Measurements from ENCODE around the gene ESYT1. TPM values are rescaled to one million over a fixed set of nuclear protein-coding genes. Genes with fewer than 3 reads are reported as not detected.

ESYT1 gene
- total RNA-seq, 1 experiment from 2014 or later = 75.7 TPM

DNA sequence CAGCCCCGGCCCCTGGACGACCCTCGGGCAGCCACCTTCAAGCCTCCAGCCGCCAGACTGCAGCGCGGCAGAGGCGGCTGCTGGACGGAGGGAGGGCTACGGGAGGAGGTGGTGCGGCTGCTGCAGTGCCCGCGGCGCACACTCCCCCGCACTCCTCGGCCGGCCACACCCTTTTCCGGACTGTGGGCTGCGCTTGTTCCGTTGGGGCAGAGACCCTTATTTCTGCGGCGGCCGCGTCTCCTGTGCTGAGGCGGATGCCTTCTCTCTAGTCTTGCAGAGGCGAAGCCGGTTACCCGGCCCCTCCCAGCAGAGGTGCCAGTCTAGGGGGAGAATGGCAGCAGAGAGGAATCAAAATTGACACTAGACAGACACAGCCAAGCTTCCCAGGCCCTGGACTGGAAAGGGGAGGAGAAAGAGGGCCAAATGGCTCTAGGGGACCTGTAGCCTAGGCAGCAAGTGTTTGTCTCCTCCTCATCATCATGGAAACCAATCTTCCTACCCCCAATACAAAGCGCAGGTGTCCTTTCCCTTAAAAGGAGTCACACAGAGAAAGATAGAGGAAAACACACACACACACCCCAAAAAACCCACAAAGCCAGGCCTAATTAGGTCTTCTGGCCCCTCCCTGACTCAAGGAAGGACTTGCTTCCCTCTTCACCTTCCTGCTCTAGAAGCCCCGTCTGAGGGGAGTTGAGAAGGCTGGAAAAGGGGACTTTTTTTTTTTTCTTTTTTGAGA lies 1.3 kb downstream of the ESYT1 start:
- H4K20me1 ChIP-seq (ENCODE audit: insufficient read depth, low read depth, low read length) = no peaks in the 10 kb centered on the region
- peak overlapping the region; percentile 87 for H3K4me2 ChIP-seq (ENCODE audit: low read depth, low read length, poor library complexity, severe bottlenecking)
- H3K9me2 ChIP-seq (replicated peaks; ENCODE audit: insufficient read depth, low read length) = no peaks in the 10 kb centered on the region
- H3K79me2 ChIP-seq (ENCODE audit: low read length) = peaks cover 23% of the 10 kb centered on the region
- no peak overlapping the region for H2AFZ ChIP-seq (ENCODE audit: low read length)
- H3K27me3 ChIP-seq (ENCODE audit: low read length) = no peaks in the 10 kb centered on the region
- peak overlapping the region; percentile 82 for H3K9ac ChIP-seq (ENCODE audit: low read length)
- peaks cover 28% of the 10 kb centered on the region for H3K36me3 ChIP-seq (ENCODE audit: insufficient read depth, low read length)
- peak overlapping the region; percentile 13; the same call in 1 of the 2 replicates for H3K27ac ChIP-seq (ENCODE audit: low read length)
- DNase-seq = peak; percentile 84
- H3K4me1 ChIP-seq (ENCODE audit: low read length) = peaks cover 28% of the 10 kb centered on the region
- no peaks in the 10 kb centered on the region for H3K9me3 ChIP-seq (ENCODE audit: low read length)
- H3K4me3 ChIP-seq (ENCODE audit: low read length) = peak overlapping the region; percentile 73

DNA sequence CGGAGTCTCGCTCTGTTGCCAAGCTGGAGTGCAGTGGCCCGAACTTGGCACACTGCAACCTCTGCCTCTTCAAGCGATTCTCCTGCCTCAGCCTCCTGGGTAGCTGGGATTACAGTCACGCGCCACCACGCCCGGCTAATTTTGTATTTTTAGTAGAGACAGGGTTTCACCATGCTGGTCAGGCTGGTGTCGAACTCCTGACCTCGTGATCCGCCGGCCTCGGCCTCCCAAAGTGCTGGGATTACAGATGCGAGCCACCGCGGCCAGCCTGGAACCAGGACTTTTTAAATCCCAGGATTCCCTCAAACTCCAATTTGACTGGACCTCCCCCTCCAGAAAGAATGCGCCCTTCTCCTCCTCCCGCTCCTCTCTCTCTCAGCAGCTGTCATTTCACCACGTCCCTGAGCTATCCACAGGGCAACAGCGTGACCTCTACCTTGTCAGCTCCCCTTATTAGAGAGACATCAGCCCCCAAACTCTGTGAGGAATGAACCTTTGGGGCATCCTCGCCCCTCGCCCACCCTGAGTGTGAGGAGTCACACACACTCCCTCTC lies 2.0 kb downstream of the ESYT1 start:
- H3K9me2 ChIP-seq (replicated peaks; ENCODE audit: insufficient read depth, low read length) = no peaks in the 10 kb centered on the region
- no peak overlapping the region for H3K27ac ChIP-seq (ENCODE audit: low read length)
- no peaks in the 10 kb centered on the region for H3K9me3 ChIP-seq (ENCODE audit: low read length)
- peak overlapping the region; percentile 73 for H3K4me3 ChIP-seq (ENCODE audit: low read length)
- H3K9ac ChIP-seq (ENCODE audit: low read length) = peak overlapping the region; percentile 82
- H3K79me2 ChIP-seq (ENCODE audit: low read length) = peaks cover 23% of the 10 kb centered on the region
- no peak for DNase-seq
- H3K36me3 ChIP-seq (ENCODE audit: insufficient read depth, low read length) = peaks cover 29% of the 10 kb centered on the region
- H3K27me3 ChIP-seq (ENCODE audit: low read length) = no peaks in the 10 kb centered on the region
- H3K4me1 ChIP-seq (ENCODE audit: low read length) = peaks cover 28% of the 10 kb centered on the region
- no peaks in the 10 kb centered on the region for H4K20me1 ChIP-seq (ENCODE audit: insufficient read depth, low read depth, low read length)
- no peak overlapping the region for H2AFZ ChIP-seq (ENCODE audit: low read length)
- H3K4me2 ChIP-seq (ENCODE audit: low read depth, low read length, poor library complexity, severe bottlenecking) = peak overlapping the region; percentile 87

GRCh38 chr12:56130876-56131275 lies 2.8 kb downstream of the ESYT1 start:
- no peak overlapping the region for H3K4me3 ChIP-seq (ENCODE audit: low read length)
- H3K9ac ChIP-seq (ENCODE audit: low read length) = no peak overlapping the region
- H2AFZ ChIP-seq (ENCODE audit: low read length) = no peak overlapping the region
- no peak overlapping the region for H3K27ac ChIP-seq (ENCODE audit: low read length)
- no peaks in the 10 kb centered on the region for H3K9me3 ChIP-seq (ENCODE audit: low read length)
- peaks cover 29% of the 10 kb centered on the region for H3K36me3 ChIP-seq (ENCODE audit: insufficient read depth, low read length)
- no peak for DNase-seq
- H3K9me2 ChIP-seq (replicated peaks; ENCODE audit: insufficient read depth, low read length) = no peaks in the 10 kb centered on the region
- peaks cover 23% of the 10 kb centered on the region for H3K79me2 ChIP-seq (ENCODE audit: low read length)
- H3K4me2 ChIP-seq (ENCODE audit: low read depth, low read length, poor library complexity, severe bottlenecking) = no peak overlapping the region
- H4K20me1 ChIP-seq (ENCODE audit: insufficient read depth, low read depth, low read length) = no peaks in the 10 kb centered on the region
- H3K4me1 ChIP-seq (ENCODE audit: low read length) = peaks cover 24% of the 10 kb centered on the region
- H3K27me3 ChIP-seq (ENCODE audit: low read length) = no peaks in the 10 kb centered on the region

DNA sequence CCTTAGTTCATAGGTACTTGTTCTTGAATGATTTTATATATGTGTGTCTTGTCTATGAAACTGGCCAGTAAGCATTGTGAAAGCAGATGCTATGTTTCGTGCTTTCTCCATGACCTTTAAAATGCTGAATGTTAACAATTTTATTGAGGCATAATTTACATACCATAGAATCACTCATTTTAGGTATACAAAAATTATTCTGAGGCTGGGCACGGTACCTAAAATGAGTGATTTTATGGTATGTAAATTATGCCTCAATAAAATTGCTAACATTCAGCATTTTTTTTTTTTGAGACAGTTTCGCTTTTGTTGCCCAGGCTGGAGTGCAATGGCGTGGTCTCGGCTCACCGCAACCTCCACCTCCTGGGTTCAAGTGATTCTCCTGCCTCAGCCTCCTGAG lies 6.8 kb downstream of the ESYT1 start:
- no peaks in the 10 kb centered on the region for H4K20me1 ChIP-seq (ENCODE audit: insufficient read depth, low read depth, low read length)
- no peak overlapping the region for H2AFZ ChIP-seq (ENCODE audit: low read length)
- no peak overlapping the region for H3K27ac ChIP-seq (ENCODE audit: low read length)
- no peak overlapping the region for H3K4me3 ChIP-seq (ENCODE audit: low read length)
- no peak overlapping the region for H3K9ac ChIP-seq (ENCODE audit: low read length)
- peaks cover 8% of the 10 kb centered on the region for H3K79me2 ChIP-seq (ENCODE audit: low read length)
- peaks cover 38% of the 10 kb centered on the region for H3K36me3 ChIP-seq (ENCODE audit: insufficient read depth, low read length)
- H3K9me2 ChIP-seq (replicated peaks; ENCODE audit: insufficient read depth, low read length) = no peaks in the 10 kb centered on the region
- H3K27me3 ChIP-seq (ENCODE audit: low read length) = no peaks in the 10 kb centered on the region
- DNase-seq = no peak
- H3K4me1 ChIP-seq (ENCODE audit: low read length) = no peaks in the 10 kb centered on the region; the same call in none of the 2 replicates
- no peak overlapping the region for H3K4me2 ChIP-seq (ENCODE audit: low read depth, low read length, poor library complexity, severe bottlenecking)
- no peaks in the 10 kb centered on the region for H3K9me3 ChIP-seq (ENCODE audit: low read length)

DNA sequence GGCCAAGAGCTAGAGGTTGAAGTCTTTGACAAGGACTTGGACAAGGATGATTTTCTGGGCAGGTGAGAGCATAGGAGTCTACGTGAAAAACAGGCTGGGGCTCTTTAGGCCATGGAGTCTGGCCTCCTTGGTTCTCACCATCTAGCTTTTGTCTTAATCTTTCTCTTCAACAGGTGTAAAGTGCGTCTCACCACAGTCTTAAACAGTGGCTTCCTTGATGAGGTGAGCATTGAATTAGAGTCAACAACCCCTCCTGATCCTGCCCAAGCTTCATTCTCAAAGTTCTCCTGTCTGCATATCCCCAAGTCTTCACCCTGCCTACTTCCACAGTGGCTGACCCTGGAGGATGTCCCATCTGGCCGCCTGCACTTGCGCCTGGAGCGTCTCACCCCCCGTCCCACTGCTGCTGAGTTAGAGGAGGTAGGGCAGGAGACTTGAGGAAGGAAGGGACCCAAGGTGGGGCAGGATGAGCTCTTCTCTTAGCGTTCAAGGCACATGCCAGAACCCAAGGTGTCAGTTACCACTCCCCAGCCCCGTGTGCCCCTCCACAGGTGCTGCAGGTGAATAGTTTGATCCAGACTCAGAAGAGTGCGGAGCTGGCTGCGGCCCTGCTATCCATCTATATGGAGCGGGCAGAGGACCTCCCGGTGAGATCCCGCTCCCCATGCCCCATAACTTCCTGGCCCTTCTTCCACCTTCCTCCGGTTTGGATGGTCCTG lies 9.9 kb downstream of the ESYT1 start:
- no peaks in the 10 kb centered on the region for H3K4me1 ChIP-seq (ENCODE audit: low read length)
- no peak overlapping the region for H3K27ac ChIP-seq (ENCODE audit: low read length)
- peaks cover 29% of the 10 kb centered on the region; the same call in 1 of the 2 replicates for H3K36me3 ChIP-seq (ENCODE audit: insufficient read depth, low read length)
- H3K4me3 ChIP-seq (ENCODE audit: low read length) = no peak overlapping the region
- H3K79me2 ChIP-seq (ENCODE audit: low read length) = no peaks in the 10 kb centered on the region
- H2AFZ ChIP-seq (ENCODE audit: low read length) = no peak overlapping the region
- no peak for DNase-seq
- H3K27me3 ChIP-seq (ENCODE audit: low read length) = no peaks in the 10 kb centered on the region
- no peak overlapping the region for H3K4me2 ChIP-seq (ENCODE audit: low read depth, low read length, poor library complexity, severe bottlenecking)
- no peak overlapping the region for H3K9ac ChIP-seq (ENCODE audit: low read length)
- H3K9me2 ChIP-seq (replicated peaks; ENCODE audit: insufficient read depth, low read length) = no peaks in the 10 kb centered on the region
- no peaks in the 10 kb centered on the region for H3K9me3 ChIP-seq (ENCODE audit: low read length)
- H4K20me1 ChIP-seq (ENCODE audit: insufficient read depth, low read depth, low read length) = no peaks in the 10 kb centered on the region

GRCh38 chr12:56141946-56142784 lies 14.1 kb downstream of the ESYT1 start:
- no peak for DNase-seq
- H3K27me3 ChIP-seq (ENCODE audit: low read length) = no peaks in the 10 kb centered on the region
- H2AFZ ChIP-seq (ENCODE audit: low read length) = no peak overlapping the region
- no peaks in the 10 kb centered on the region for H3K4me1 ChIP-seq (ENCODE audit: low read length)
- no peak overlapping the region for H3K4me3 ChIP-seq (ENCODE audit: low read length)
- no peak overlapping the region for H3K4me2 ChIP-seq (ENCODE audit: low read depth, low read length, poor library complexity, severe bottlenecking)
- H3K9me3 ChIP-seq (ENCODE audit: low read length) = no peaks in the 10 kb centered on the region
- no peaks in the 10 kb centered on the region for H3K9me2 ChIP-seq (replicated peaks; ENCODE audit: insufficient read depth, low read length)
- H4K20me1 ChIP-seq (ENCODE audit: insufficient read depth, low read depth, low read length) = no peaks in the 10 kb centered on the region
- no peak overlapping the region for H3K27ac ChIP-seq (ENCODE audit: low read length)
- no peak overlapping the region for H3K9ac ChIP-seq (ENCODE audit: low read length)
- H3K36me3 ChIP-seq (ENCODE audit: insufficient read depth, low read length) = peaks cover 26% of the 10 kb centered on the region; the same call in 1 of the 2 replicates
- H3K79me2 ChIP-seq (ENCODE audit: low read length) = no peaks in the 10 kb centered on the region

DNA sequence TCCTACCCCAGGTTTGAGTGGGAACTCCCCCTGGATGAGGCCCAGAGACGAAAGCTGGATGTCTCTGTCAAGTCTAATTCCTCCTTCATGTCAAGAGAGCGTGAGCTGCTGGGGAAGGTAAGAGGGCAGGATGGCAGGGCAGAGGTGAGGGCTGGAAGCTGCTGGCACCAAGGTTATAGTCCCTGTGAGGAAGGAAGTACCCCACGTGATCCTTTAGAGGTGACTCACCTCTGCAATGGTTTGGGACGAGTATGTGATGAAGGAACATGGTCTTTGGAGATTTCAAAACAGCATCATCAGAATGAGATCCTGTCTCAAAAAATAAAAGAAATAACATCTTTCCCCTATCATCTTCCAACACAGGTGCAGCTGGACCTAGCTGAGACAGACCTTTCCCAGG lies 15.2 kb downstream of the ESYT1 start:
- Histone ChIP-seq H3K4me3 (ENCODE audit: low read length) (no peak overlapping the region), H2AFZ (ENCODE audit: low read length) (no peak overlapping the region), H3K4me2 (ENCODE audit: low read depth, low read length, poor library complexity, severe bottlenecking) (no peak overlapping the region), H3K9me3 (ENCODE audit: low read length) (no peaks in the 10 kb centered on the region), H3K4me1 (ENCODE audit: low read length) (no peaks in the 10 kb centered on the region), H3K27ac (ENCODE audit: low read length) (no peak overlapping the region), H3K9me2 (replicated peaks; ENCODE audit: insufficient read depth, low read length) (no peaks in the 10 kb centered on the region), H3K27me3 (ENCODE audit: low read length) (no peaks in the 10 kb centered on the region), H3K79me2 (ENCODE audit: low read length) (no peaks in the 10 kb centered on the region), H3K9ac (ENCODE audit: low read length) (no peak overlapping the region), H3K36me3 (ENCODE audit: insufficient read depth, low read length) (peaks cover 24% of the 10 kb centered on the region; the same call in 1 of the 2 replicates), H4K20me1 (ENCODE audit: insufficient read depth, low read depth, low read length) (no peaks in the 10 kb centered on the region)
- DNase-seq = no peak
